ENCODE measurements around the gene FAM193B.
"Not testable (repeated sequence)": the region's sequence is repeated elsewhere in the genome, so short reads cannot be mapped to it uniquely, and the experiment has no call there.

The FAM193B gene

DNA sequence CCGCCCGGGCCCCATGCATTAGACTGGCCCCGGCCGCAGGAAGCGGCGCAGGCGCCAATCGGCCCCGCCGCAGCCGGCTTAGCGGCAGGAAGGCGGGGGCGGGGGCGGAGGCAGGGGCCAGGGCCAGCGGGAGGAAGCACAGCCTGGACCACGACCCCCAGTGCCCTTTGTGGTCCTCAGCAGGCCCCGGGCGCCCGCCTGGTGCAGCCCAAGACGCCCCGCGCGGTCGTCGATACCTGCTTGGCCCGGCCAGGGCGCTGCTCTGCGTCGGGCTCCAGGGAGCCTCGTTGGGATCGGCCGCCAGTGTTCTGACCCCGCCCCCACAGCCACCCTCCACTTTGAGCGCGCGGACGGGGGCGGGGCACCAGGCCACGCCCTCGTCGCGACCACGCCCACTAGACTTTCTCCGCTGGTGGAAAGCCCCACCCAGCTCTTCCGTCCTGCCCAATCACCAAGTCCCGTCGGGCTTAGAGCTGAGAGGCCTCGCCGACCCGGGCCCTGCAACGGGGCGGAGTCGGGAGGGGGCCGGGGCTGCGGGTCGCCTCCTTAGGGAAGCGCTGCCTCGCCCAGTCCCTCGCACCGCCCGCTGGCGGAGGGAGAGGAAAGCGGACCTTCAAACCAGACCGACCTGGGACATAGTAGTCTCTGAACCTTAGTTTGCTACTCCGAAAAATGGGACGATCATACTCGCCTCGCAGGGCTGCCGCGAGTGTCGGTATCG, 56.9 kb downstream of the FAM193B start, which contains the start of gene PDLIM7:
TSS of gene PDLIM7 (minus strand) at position 313 of the 721 bp plus-strand sequence. CDS start 1,092 bp downstream, outside the sequence.
- DNase-seq: peak; percentile 94

DNA sequence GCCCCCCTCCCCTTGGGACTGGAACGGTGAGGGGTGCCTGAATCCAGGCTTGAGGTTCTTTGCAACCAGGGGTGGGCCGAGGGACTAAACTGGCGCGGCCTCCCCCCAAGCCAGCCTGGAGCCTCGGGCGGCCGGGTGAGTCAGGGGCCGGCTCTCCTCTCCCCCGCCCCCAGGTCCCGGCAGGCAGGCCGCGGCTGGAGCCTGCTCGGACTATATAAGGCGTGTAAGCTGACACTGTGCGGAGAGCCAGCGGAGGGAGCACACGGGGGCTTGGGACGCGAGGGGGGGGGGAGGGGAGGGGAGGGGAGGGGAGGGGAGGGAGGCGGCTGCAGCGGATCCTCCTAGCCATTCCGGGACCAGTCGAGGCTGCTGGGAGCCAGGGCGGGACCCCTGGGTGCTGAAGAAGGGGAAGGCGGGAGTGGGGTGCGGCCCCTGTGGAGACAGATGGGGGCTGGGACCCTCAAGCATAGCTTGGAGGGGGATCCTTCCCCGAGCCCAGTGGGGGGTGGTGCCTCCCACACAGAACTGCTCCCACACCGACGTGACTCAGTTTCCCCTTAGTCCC, 57.6 kb downstream of the FAM193B start:
- peak; percentile 11 for DNase-seq

DNA sequence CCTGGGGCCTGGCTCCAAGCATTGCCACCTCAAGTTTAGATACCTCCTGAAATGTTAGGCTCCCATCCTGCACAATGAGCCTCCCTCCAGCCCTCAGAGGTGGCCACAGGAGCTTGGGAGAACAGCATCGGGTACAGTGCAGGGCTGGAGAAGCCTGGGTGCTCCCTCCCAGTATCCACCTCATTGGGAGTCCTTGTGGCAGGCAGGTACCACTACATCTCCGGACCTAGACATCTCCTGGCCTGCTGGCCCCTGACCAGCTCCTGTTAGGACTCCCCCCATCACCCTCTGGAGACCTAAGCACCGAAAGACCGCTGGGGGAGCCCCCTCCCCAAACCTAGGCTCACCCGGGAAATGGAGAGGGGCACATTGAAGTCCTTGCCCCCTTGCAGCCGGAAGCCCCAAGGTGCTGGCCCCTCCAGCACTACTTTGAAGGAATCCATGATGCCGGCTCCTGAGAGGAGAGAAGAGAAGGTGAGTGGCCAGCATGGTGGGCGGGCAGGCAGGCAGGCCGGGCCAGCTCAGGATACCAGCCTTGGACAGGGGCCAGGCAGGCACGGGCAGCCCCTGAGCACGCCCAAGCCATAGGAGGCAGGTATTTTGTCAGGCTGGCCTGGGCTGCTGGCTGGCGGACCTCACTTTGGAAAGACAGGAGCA, 58.2 kb downstream of the FAM193B start:
- no peak for DNase-seq

DNA sequence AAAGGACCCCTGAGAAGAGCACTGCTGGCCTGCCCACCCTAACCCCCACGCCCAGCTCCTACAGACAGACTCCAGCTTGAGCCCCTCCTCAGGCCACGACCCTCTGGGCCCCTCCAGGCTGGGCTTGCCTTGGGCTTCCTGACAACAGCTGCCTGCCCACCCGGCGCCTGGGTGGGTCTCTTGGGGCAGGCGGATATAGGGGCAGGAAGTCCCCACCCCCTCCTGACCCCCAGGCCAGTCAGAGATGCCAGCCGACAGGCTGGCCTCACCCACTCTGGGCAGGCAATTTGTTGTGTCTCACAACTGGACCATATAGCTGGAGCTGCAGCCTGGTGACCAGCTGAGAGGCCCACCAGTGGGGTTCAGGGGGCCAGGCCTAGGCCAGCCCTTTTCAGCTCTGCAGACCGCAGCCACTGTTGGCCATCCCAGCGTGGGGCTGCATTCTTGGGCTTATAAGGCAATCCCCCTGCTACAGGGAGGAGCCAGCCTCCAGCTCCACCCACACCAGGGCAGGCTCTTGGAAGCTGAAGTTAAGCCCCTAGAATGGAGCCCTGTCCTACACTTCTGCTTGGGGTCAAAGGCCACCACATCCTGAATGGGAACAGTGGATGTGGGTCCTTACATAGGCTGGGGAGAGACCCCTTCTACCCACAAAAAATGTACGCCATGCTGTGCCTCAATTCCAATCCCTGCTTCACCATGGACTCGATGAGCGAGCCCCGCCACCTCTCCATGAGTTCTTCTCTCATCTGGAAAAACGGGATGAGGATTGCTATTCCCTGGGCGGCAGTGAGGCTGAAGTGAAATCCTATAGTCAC, 58.9 kb downstream of the FAM193B start:
- no peak for DNase-seq

DNA sequence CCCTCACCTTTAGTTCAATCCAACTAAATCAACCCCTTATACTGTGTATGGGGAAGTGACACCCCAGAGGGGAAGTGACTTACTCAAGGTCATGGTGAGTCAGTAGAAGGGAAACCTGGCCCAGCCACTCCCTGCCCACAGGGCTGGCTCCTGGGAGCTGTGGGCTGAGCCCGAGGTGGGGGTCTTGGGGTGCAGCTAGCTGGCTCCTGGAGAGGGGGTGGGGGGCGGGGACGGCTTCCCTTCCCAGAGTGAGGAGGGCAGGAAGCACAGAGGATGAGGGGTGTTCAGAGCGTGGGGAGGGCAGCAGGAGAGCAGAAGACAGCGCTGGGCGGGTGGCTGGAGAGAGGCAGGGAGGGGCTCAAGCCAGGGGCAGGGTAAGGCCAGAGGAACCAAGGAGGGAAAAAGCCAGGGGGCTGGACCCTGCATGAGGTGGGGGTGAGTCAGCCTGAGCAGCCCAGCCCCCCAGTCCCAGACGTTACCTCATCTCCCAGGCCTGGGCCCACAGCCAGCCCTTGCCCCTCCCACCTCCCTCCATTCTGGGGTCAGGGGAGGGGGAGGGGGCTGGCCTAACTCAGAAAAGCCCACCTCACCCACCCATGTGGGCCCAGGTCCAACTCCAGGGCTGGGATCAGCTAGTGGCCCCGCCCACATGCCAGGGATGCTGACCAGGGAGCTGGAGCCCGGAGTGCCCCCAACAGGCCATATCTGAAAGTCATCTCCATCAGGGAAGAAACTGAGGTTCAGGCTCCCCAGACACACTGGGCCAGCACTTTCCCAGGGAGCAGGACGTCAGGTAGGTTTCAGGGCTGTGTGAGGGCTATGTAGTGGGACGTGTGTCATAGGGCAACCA, 59.8 kb downstream of the FAM193B start:
- no peak for DNase-seq

DNA sequence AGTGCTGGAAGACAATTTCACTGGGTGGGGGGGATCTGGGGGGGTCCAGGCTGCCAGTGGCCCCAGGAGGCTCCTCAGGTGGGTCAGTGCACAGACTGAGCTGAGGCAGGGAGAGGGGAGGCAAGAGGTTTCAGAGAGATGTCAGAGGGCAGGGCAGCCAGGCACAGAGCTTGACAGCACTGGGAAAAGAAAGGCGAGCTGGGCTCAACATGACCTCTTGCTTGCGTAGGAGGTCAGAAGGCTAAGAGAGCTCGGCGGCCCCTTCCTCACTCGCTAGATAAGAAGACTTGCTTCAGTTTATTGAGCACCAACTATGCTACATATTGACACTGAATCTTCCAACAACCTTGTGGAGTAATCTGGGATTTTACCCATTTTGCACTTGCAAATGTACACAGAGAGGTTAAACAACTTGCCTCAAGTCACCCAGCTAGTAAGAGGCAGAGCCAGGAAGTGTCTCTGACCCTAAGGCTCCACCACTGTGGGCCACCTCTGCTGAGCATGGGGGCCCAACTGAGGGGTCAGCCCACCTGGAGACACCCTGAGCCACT, 60.5 kb downstream of the FAM193B start:
- no peak for DNase-seq

DNA sequence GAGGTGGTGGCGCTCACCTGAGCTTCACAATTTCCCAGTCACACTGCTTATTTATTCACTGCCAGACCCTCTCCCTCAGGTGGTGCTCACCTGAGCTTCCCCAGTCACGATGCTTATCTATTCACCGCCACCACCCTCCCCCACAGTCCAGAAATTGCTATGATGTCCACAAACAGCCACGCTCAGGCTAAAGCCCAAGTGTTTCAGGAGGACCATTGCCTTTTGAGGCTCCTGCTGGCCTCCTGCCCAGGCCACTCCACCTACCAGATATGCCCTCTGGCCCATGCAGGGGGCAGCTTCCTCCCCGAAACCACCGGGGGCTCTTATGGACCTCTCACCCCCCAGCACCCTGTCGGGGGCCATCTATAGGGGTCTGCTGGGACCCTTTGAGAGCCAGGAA, 61.5 kb downstream of the FAM193B start:
- no peak for DNase-seq

DNA sequence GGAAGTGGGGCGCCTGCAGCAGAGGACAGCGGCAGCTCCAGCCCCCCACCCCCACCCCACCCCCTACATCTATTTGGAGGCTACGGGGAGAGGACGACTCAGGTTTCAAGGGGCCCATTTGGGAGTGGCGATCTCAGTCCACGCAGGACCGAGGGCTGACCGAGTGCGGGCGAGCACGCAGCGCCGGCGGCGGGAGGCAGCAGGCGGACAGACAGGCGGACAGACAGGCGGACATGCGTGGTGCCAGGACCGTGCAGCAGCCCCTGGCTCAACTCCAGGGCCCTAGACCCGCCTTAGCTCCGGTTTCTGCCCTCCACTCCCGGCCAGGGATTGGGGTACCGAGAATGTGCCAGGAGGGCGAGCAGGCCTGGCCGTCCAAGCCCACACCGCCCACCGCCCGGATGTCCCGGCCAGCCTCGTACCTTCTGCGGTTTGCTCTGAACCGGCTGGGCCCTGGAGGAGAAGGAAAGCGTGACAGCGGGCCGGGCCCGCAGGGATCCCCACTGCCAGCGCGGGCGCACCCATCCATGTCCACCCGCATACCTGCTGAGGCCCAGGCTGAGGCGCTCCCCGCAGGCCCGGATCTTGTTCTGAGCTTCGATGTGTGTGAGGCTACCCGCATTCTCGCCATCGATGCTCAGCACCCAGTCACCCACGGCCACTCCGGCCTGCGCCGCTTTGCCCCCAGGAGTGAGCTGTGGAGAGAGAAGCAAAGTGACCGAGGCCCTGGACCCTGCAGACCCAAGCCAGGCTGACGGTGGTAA, 62.2 kb downstream of the FAM193B start:
- DNase-seq: no peak

DNA sequence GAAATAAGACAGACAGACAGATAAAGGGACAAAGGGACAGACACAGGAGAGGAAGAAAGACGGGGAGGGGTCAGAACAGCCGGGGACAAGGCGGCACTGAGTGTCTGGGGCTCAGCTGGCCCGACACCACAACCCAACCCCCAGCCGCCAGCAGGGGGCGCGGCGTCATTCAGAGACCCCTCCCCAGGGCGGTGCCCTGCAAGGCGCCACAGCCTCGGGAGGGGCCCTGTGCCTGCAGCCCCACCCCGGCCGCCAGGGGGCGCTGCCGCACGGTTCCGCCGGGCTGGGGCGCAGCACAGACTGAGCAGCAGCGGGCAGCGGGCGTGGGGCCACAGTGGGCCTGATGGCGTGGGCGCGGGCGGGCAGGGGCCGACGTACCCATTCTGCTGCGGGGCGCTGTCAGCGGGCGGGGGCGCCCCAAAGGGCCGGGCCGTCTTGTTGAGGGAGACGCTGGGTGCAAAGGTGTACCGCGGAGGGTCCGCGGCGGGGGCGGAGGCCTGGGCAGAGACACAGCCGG, 62.9 kb downstream of the FAM193B start:
- DNase-seq: peak; percentile 63

DNA sequence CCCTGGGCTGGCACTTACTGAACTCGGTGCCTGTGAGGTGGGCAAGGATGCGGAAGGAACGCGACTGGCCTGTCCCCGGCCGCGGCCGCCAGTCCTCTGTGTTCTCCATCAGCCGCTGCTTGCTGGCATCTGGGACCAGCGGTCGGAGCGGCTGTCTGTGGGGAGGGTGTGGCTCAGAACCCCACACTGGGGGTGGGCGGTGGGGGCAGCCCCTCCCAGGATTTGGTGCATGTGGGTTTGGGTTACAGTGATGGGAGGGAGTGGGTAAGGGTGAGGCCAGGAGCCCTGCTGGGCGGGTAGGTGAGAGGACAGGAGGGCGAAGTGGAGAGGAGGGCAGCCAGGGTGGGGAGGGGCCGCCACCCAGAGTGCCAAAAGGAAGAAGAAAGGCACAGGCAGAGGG, 63.4 kb downstream of the FAM193B start:
- DNase-seq: no peak

DNA sequence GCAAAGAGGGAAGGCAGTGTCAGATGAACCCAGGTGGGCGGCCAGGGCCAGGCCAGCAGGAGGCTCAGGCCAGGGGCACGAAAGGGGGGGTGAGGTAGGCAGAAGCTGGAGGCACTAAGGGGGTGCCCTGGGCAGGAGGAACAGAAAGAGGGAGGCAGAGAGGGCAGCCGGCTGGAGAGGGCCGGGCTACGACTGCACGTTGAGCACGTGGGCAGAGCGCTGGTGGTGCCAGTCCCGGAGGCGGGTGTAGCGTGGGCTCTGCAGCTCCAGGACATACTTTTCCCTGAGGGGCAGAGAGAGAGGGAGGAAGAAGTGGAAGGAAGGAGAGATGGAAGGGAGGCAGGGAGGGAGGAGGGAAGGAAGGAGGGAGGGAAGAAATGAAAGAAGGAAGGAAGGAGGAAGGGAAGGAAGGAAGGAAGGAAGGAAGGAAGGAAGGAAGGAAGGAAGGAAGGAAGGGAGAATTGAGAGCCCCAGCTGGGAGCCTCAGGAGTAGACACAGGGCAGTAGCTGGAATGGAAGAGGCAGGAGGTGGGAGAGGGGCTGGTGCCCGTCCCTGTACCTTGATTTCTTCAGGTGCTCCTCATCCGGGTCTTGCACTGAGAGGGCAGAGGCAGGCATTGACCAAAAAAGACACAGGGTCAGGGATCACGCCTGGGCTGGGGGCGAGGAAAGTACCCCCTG, 63.9 kb downstream of the FAM193B start:
- no peak for DNase-seq

DNA sequence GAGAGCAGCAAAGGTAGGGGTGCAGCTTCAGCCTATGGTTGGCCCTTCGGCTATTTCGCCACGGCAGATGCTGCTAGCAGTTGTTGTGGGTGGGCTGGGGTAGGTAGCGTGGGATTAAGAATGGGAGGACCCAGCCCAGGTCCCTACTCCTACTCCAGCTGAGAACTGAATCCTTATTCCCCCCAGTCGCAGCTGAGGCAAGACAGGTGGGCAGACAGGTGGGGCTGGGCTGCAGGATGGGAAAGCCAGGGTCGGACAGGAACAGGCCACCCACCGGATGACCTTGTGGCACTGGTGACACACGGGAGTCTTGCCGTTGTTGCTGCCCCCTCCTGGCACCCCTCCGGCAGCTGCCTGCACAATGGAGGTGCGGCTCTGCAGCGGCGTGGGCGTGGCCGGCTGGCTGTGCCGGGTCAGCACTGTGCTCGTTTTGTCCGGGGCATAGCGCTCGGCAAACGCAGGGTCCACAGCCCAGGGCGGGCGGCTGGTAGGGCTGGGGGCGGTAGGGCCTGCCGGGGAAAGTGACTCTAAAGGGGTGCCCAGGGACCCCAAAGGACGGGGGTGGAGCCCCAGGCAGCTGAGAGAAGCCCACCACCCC, 65.1 kb downstream of the FAM193B start:
- no peak for DNase-seq

DNA sequence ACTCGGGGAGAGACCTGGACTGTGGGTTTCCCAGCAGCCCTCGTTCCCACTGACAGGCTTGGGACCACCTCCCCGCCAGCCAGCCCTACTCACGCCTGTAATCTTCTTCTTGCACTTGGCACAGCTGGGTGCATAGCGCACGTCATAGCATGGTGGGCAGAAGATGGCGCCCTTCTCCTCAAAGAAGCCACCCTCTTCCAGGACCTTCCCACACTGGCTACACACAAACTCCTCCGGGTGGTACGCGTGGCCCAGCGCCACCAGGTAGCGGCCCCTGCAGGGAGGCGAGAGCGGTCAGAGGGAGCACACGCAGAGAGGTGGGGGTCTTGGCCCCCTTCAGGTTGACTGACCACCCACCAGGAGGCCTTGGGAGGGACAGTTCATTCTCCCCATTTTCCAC, 66.4 kb downstream of the FAM193B start:
- no peak for DNase-seq

DNA sequence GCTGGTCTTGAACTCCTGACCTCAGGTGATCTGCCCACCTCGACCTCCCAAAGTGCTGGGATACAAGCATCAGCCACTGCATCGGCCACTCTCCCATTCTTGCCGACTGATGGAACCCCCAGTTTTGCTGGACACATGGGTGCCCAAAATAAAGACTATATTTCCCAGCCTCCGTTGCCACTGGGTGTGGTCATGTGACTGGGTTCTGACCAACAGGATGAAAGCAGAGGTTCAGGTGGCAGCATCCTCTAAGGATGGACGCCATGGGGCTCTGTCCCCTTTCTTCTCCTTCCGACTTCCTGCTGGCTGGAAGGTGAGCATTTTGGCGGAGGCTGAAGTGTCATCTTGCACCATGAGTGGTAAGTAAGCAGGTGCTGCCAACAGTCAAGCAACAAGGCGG, 67.2 kb downstream of the FAM193B start:
- no peak for DNase-seq

DNA sequence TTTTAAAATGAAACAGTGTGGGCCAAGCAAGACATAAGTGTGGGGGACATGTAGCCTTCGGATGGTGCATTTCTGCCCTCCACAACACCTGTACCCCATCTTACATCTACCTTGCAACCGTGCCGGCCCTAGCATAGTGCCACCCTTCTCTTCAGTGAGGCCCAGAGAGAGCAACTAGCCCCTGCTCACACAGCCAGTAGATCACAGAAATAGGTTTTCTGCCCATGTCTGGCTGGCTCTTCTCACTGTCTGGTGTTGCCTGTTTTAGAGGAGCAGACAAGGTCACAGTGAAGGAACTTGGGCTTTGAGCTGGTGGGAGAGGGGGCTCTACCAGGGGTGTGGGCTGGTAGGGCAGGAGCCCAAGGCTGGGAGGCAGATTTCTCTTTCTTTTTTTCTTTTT, 68.1 kb downstream of the FAM193B start:
- DNase-seq: no peak

DNA sequence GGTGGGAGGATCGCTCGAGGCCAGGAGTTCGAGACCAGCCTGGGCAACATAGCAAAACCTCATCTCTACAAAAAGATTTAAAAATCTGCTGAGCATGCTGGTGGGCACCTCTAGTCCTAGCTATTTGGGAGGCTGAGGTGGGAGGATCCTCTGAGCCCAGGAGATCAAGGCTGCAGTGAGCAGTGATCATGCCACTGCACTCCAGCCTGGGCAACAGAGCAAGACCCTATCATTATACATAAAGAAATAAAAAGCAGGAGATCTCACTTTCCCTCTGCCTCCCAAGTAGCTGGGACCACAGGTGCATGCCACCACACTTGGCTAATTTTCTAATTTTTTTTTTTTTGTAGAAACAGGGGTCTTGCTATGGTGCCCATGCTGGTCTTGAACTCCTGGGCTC, 68.6 kb downstream of the FAM193B start:
- not testable (repeated sequence) for DNase-seq

DNA sequence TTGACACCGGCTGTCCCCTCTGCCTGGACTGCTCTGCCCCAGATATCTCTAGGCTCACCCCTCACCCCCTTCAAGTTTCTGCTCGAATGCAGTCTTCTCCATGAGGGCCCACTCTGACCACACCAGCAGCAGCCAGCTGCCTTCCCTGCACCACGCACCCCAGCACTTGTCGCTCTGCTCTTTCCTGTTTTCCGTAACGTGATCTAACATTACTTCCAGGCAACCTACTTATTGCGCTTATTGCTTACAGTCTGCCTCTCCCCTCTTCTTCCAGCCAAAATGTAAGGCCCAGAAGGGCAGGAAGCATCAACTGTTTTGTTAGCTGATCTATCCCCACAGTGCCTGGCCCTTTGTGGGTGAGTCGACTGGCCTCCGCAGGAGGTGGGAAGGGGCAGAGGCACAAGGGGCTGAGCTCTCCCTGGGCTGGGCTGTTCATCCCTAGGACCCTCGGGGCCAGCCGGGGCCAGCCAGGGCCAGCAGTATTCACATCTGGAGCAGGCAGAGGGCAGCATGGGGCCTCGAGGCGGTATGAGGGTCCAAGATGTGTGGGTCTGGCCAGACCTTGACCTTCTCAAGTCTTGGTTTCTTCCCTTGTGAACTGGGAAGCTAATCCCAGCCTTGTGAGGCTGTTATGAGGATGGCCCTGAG, 69.3 kb downstream of the FAM193B start:
- no peak for DNase-seq

DNA sequence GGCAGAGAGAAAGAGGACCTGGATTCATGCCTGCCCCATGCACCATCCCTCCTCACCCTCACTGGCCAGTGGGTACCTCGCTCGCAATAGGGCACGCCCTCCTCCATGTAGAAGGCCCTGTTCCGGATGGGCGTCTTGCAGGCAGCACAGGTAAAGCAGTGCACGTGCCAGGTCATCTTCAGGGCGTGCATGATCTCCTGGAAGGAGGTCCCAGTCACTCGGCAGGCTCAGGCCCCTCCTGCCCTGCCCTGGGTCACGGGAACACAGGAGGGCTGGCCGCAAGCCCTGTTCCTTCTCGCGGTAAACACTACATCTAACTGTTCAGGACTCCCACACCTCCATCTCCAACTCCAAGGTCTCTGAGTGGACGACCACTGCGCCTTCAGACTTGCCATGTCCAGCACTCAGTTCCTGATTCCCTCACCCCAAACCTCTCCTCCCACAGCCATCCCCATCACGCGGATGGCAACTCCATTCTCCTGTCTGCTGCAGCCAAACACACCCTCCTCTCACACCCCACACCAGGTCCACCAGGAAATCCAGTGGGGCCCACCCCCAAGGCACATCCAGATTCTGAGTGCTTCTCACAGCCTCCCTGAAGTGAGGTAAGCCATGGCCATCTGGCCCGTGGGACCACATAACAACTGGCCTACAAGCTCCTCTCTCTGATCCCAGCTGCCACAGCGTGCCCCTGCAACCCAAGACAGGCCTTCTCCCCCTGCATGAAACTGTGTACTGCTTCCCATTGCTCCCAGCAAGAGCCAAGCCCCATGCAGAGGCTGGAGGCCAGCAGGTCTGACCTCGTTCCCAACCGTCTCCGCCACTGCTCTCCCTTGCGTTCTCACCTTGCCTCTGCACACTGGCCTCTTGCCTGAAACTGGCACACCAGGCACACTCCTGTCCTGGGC, 70.1 kb downstream of the FAM193B start:
- no peak for DNase-seq

All from NCI-H1048 (cell line).